Ovary (tissue), 9 donors: Measurements from ENCODE around the gene GLB1L3. TPM values are rescaled to one million over a fixed set of nuclear protein-coding genes. Genes with fewer than 3 reads are reported as not detected.

Experiments used
- DNase-seq, 5 donors: peaks; one replicate each; pipeline ENCODE4 v3.0.0-alpha.2; 2019 to 2020
- H3K27ac ChIP-seq, 2 donors: fragments of 200-600 bp; one replicate each; pipeline versions ENCODE4 v1.5.1 to v1.8.0; 2019 to 2022
- H3K27me3 ChIP-seq: fragments of 200-600 bp; one replicate; pipeline ENCODE4 v1.8.0; 2022
- H3K36me3 ChIP-seq: fragments of 200-600 bp; sonication (generic); one replicate; pipeline ENCODE4 v1.5.1; 2019
- H3K4me1 ChIP-seq: one replicate; pipeline ENCODE4 v1.8.1; 2013; ENCODE audit warnings: mild to moderate bottlenecking, moderate library complexity; ENCODE audit not compliant: insufficient read depth
- H3K4me3 ChIP-seq: fragments of 200-600 bp; sonication (generic); one replicate; pipeline ENCODE4 v1.5.1; 2017
- H3K9me3 ChIP-seq, 2 donors: fragments of 200-600 bp in 1 of 2; sonication (generic) in 1 of 2; one replicate each; pipeline versions ENCODE4 v1.5.1 to v1.8.1; 2013 to 2019; ENCODE audit warnings: mild to moderate bottlenecking in 1 of 2, moderate library complexity in 1 of 2
- EP300 ChIP-seq: sonication (generic); formaldehyde crosslinking; IDR thresholded peaks from one replicate; pipeline ENCODE4 v1.6.1; 2017; ENCODE audit warnings: antibody characterized with exemption
- POLR2A ChIP-seq: fragments of 450-650 bp; IDR thresholded peaks from one replicate; pipeline ENCODE4 v1.6.1; 2017; ENCODE audit warnings: antibody characterized with exemption, mild to moderate bottlenecking, moderate library complexity
- WGBS, 3 donors: extraction: QIAGEN DNeasy Blood & Tissue Kit in 1 of 3; methylation state at CpG; one replicate each; pipeline versions ENCODE4 v1.1.5 to v1.1.7; 2013 to 2017; 5-methylcytosine and 5-hydroxymethylcytosine counted together
- intact Hi-C, 4 donors: fragments of 100-400 bp; cut with DNase I; formaldehyde crosslinking; loops; one replicate each; pipeline versions ENCODE4 v1.11.0 to v1.15.1; 2022 to 2023
- polyA plus RNA-seq, 2 donors: library from polyadenylated mRNA; stranded (reverse); fragments of 200-250 nt in 1 of 2; fragments of 350-450 nt in 1 of 2; fragmentation: Illumina TruSeq in 1 of 2; extraction: RNeasy Lipid Tissue Mini Kit (QIAGEN cat#74804) in 1 of 2; gene quantifications; one replicate each; pipeline ENCODE4 v1.2.3, GENCODE V29; 2013 to 2014
- total RNA-seq, 7 donors: library from RNA; depleted of rRNA in 2 of 7; stranded (reverse); fragments of >200 nt in 2 of 7; fragmentation: NEBNext Ultra II Directional in 3 of 7; extraction: Animal tissue kit (Norgen Biotek cat#: 25700) in 3 of 7; gene quantifications; one replicate each; pipeline versions ENCODE4 v1.1.0 to v1.2.4, GENCODE V29; 2016 to 2023
- TF ChIP-seq, protein P1 (sequence below), 3 donors: fragments of 450-650 bp in 2 of 3; fragments of 200-600 bp in 1 of 3; IDR thresholded peaks; one replicate each; pipeline versions ENCODE4 v1.5.1 to v1.8.0; 2016 to 2022; ENCODE audit warnings: antibody characterized with exemption in 3 of 3, mild to moderate bottlenecking in 1 of 3
- donor health status: DM: no; HTN: no; CAD: no; lungs with moderate emphysema.
- donor health status: DM: no; HTN: no; CAD: no.
- donor health status: Bipolar disorder and iron deficiency.
- donor health status: DM: yes; HTN: yes; CAD: no.
- donor health status: DM: no; HTN: no; CAD: no.
- donor health status: DM: yes; HTN: yes; CAD: no.

Gene GLB1L3
- total and polyA plus RNA-seq, 9 donors = 0.07 to 0.20 (median 0.12) TPM; not detected in 4

DNA sequence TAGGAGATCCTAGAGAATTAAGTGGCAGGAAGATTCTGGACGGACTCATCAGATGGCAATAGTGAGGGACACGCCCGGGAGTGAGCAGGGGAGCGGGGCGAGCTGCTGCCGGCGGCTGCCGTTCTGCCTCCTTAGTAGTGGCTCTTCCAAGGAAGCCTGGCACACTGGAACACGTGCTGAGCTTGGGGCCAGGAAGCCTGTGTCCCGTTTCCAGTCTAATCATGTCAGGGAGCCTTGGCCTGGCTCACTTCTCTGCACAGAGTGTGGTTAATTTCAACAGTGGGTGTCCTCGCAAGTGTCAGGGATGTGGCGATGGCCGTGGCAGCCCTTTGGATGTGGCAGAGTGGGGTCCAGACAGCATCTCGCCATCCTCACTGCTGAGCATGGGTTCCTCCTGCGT lies 16.5 kb downstream of the GLB1L3 start:
- 79 to 92% (median 84%) methylated on average over 15 of the region's 15 CpGs for WGBS, 3 donors
- intact Hi-C loops = no loop called here
- TF ChIP-seq, protein P1, sequence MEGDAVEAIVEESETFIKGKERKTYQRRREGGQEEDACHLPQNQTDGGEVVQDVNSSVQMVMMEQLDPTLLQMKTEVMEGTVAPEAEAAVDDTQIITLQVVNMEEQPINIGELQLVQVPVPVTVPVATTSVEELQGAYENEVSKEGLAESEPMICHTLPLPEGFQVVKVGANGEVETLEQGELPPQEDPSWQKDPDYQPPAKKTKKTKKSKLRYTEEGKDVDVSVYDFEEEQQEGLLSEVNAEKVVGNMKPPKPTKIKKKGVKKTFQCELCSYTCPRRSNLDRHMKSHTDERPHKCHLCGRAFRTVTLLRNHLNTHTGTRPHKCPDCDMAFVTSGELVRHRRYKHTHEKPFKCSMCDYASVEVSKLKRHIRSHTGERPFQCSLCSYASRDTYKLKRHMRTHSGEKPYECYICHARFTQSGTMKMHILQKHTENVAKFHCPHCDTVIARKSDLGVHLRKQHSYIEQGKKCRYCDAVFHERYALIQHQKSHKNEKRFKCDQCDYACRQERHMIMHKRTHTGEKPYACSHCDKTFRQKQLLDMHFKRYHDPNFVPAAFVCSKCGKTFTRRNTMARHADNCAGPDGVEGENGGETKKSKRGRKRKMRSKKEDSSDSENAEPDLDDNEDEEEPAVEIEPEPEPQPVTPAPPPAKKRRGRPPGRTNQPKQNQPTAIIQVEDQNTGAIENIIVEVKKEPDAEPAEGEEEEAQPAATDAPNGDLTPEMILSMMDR (IDR thresholded peaks at IDR 0.05) = no peak
- TF ChIP-seq POLR2A (no peak), EP300 (no peak)
- H3K27me3 ChIP-seq = no peaks in the 10 kb centered on the region
- no peaks in the 10 kb centered on the region for H3K4me1 ChIP-seq
- DNase-seq = no peak
- no peaks in the 10 kb centered on the region for H3K36me3 ChIP-seq
- H3K9me3 ChIP-seq = no peaks in the 10 kb centered on the region
- H3K4me3 ChIP-seq = no peak overlapping the region
- H3K27ac ChIP-seq = no peak overlapping the region

DNA sequence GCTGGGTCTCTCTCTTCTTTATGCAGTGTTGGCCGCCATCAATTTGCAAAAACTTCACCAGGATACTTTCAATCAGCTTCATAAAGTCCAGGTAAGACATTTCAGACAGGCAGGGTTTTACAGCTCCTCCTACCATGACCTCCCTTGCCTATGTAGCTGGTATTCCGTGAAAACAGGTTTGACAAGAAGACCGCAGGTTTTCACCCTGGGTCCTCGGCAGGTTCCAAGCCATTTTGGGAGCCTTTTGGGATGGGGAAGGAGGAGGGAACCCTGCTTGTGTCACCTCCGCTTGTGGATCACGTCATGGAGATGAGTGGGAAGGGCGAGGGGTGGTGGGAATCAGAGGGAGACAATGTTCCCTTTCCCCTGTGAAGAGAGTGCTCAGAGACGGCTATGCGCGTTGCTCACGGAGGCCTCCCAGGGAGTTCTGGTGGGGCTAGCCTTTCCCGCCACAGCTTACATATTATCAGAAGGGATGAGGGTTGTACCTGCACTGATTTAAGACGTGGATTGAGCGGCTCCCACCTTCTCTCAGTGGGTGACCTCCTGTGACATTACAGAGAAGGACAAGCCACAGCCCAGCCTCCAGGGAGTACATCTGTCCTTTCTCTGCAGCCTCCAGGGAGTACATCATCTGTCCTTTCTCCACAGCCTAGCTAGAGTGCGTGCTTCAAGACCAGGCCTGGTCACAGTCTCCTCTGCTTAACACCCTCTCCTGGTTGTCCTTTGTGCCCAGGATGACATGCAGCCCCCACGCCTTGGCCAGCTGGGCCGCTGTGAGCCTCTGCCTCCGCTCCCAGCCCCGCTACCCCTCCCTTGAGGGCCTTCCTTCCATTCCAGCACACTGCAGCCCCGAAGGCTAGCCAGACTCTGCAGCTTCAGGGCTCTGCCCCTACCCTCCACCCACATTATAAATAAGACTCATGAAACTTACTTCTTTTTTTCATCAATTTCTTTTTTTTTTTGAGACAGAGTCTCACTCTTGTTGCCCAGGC lies 17.2 kb downstream of the GLB1L3 start:
- no peaks in the 10 kb centered on the region for H3K36me3 ChIP-seq
- H3K4me1 ChIP-seq = no peaks in the 10 kb centered on the region
- no peak for DNase-seq
- H3K27ac ChIP-seq = no peak overlapping the region
- intact Hi-C loops = no loop called here
- TF ChIP-seq POLR2A = no peak
- no peak for TF ChIP-seq EP300
- 80 to 82% (median 81%) methylated on average over 20 of the region's 20 CpGs for WGBS, 3 donors
- H3K27me3 ChIP-seq = no peaks in the 10 kb centered on the region
- no peak overlapping the region for H3K4me3 ChIP-seq
- no peaks in the 10 kb centered on the region for H3K9me3 ChIP-seq

DNA sequence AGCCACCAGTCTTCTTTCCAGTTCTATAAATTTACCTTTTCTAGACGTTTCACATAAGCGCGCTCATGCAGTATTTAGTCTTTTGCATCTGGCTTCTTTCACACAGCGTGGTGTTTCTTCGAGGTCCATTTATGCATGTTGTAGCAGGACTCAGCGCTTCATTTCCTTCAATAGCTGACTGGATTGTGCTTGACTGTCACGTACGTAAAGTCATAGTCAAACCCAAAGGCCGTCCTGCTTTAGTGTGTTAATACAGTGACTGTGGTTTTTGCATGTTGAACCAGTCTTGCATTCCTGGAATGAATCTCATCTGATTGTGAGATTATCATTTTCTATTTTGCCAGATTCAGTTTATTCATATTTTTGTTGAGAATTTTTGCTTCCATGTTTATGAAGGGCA lies 18.5 kb downstream of the GLB1L3 start:
- Histone ChIP-seq H3K36me3 (no peaks in the 10 kb centered on the region), H3K4me1 (no peaks in the 10 kb centered on the region), H3K27me3 (no peaks in the 10 kb centered on the region), H3K4me3 (no peak overlapping the region), H3K27ac (no peak overlapping the region), H3K9me3 (no peaks in the 10 kb centered on the region)
- no peak for TF ChIP-seq EP300
- no peak for TF ChIP-seq POLR2A
- TF ChIP-seq, protein P1 (IDR thresholded peaks at IDR 0.05) = no peak
- DNase-seq = no peak
- 80 to 92% (median 83%) methylated on average over 9 of the region's 9 CpGs for WGBS, 3 donors
- intact Hi-C loops = no loop called here

DNA sequence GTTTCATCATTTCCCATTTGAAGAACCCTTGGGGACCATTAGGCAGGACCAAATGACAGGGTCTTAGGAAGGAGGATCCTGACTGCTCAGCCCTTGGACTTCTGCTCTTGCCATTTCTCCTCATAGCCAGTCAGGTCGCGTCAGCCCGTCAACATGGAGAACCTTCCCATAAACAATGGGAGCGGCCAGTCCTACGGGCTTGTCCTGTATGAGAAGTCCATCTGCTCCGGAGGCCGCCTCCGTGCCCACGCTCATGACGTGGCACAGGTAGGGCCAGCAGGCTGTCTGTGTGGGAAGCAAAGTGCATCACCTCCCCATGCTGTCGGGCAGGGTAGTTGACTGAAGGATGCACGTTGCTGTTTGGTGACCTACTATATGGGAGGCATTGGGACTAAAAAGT lies 36.0 kb downstream of the GLB1L3 start:
- 84 to 89% (median 85%) methylated on average over 10 to 12 of the region's 12 CpGs for WGBS, 3 donors
- intact Hi-C loops = no loop called here
- H3K27ac ChIP-seq = no peak overlapping the region
- H3K36me3 ChIP-seq = no peaks in the 10 kb centered on the region
- DNase-seq = no peak
- H3K27me3 ChIP-seq = no peaks in the 10 kb centered on the region
- H3K4me1 ChIP-seq = no peaks in the 10 kb centered on the region
- TF ChIP-seq EP300 = no peak
- no peak for TF ChIP-seq POLR2A
- TF ChIP-seq, protein P1 (IDR thresholded peaks at IDR 0.05) = no peak
- H3K9me3 ChIP-seq = peaks cover 0 to 4% of the 10 kb centered on the region in 2 donors
- no peak overlapping the region for H3K4me3 ChIP-seq

DNA sequence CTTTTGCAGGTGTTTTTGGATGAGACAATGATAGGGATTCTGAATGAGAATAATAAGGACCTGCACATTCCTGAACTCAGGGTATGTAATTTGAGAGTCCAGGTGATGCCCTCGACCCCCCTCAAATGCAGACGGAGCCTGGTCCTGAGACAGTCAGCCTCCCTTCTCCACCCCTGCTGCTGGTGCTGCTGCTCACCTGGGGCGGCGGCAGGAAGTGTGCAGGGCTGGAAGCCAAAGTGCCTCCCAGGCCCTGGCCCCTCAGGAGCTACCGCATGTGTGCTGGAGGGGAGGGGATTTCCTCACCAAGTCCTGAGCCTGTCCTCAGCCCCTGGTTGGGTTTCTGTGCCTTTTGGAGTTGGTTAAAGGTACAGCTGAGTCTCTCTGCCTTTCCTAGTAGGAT lies 36.6 kb downstream of the GLB1L3 start:
- Histone ChIP-seq H3K9me3 (peaks cover 0 to 4% of the 10 kb centered on the region in 2 donors), H3K4me1 (no peaks in the 10 kb centered on the region), H3K27ac (no peak overlapping the region), H3K36me3 (no peaks in the 10 kb centered on the region), H3K27me3 (no peaks in the 10 kb centered on the region), H3K4me3 (no peak overlapping the region)
- DNase-seq = no peak
- intact Hi-C loops = no loop called here
- TF ChIP-seq EP300 = no peak
- no peak for TF ChIP-seq POLR2A
- TF ChIP-seq, protein P1 (IDR thresholded peaks at IDR 0.05) = no peak
- WGBS, 3 donors = 61 to 71% (median 65%) methylated on average over 4 to 5 of the region's 5 CpGs
